Activated CD4-positive, alpha-beta memory T cell treated with anti-CD3 and anti-CD28 coated beads, Interleukin-2, amount 10 ng/mL, durations not matched to agents 7 days and 5 days (primary cell): ENCODE measurements around the gene FYB1. TPM values are rescaled to one million over a fixed set of nuclear protein-coding genes. Genes with fewer than 3 reads are reported as not detected.
"Not testable (repeated sequence)": the region's sequence is repeated elsewhere in the genome, so short reads cannot be mapped to it uniquely, and the experiment has no call there.

Source experiments
- CTCF ChIA-PET: fragments of 350-600 bp; sonication (Branson Sonifier 250); formaldehyde crosslinking; loops from one replicate; lab custom pipeline; 2021; ENCODE audit warnings: antibody characterized with exemption, inconsistent platforms; lab: Charles Lee
- POLR2A ChIA-PET: fragments of 350-600 bp; sonication (Branson Sonifier 250); formaldehyde crosslinking; loops from one replicate; lab custom pipeline; 2021; ENCODE audit warnings: antibody characterized with exemption; lab: Charles Lee
- DNase-seq: peaks from one replicate; pipeline ENCODE4 v3.0.0-alpha.2; 2020
- H3K27ac Mint-ChIP-seq: one replicate; pipeline ENCODE4 v1.8.0; 2021; ENCODE audit warnings: mild to moderate bottlenecking, mixed read lengths
- H3K27me3 Mint-ChIP-seq: one replicate; pipeline ENCODE4 v1.8.0; 2021; ENCODE audit warnings: mixed read lengths
- H3K36me3 Mint-ChIP-seq: one replicate; pipeline ENCODE4 v1.8.0; 2021; ENCODE audit warnings: low read depth, mixed read lengths
- H3K4me1 Mint-ChIP-seq: one replicate; pipeline ENCODE4 v1.8.0; 2021; ENCODE audit warnings: mixed read lengths
- H3K4me3 Mint-ChIP-seq: one replicate; pipeline ENCODE4 v1.8.0; 2021; ENCODE audit warnings: mild to moderate bottlenecking, mixed read lengths
- H3K9me3 Mint-ChIP-seq: one replicate; pipeline ENCODE4 v1.8.0; 2021; ENCODE audit warnings: mixed read lengths
- total RNA-seq, 2 experiments: library from RNA; stranded (reverse); gene quantifications; one replicate each; pipeline ENCODE4 v1.2.3, GENCODE V29; 2021

Gene FYB1
- total RNA-seq, 2 experiments from 2014 or later: 260 to 270 TPM

GRCh38 chr5:39224196-39224761 lies 4.9 kb upstream of the FYB1 start:
- Mint-ChIP-seq H3K27ac (no peak overlapping the region), H3K4me3 (no peak overlapping the region), H3K27me3 (no peaks in the 10 kb centered on the region), H3K36me3 (no peaks in the 10 kb centered on the region), H3K9me3 (no peaks in the 10 kb centered on the region), H3K4me1 (peaks cover 7% of the 10 kb centered on the region)
- ChIA-PET POLR2A (interaction anchor here (0.9 to 1.4 kb wide), 2 partner anchors 8 to 11 kb away, joined by 3 read pairs; no protein-coding TSS in a partner anchor), CTCF (interaction anchor here (0.6 to 1.6 kb wide), 2 partner anchors 12 to 59 kb away, joined by 3 to 8 read pairs; no protein-coding TSS in a partner anchor)
- DNase-seq: no peak

GRCh38 chr5:39223565-39224156 lies 4.3 kb upstream of the FYB1 start:
- Mint-ChIP-seq H3K27ac (no peak overlapping the region), H3K9me3 (no peaks in the 10 kb centered on the region), H3K4me1 (peaks cover 9% of the 10 kb centered on the region), H3K36me3 (no peaks in the 10 kb centered on the region), H3K27me3 (no peaks in the 10 kb centered on the region), H3K4me3 (no peak overlapping the region)
- ChIA-PET CTCF (interaction anchor here (0.8 to 1.6 kb wide), 3 partner anchors 14 to 60 kb away, joined by 3 to 8 read pairs (median 4); no protein-coding TSS in a partner anchor), POLR2A (interaction anchor here (0.6 to 1.4 kb wide), 2 partner anchors 8 to 12 kb away, joined by 3 read pairs; no protein-coding TSS in a partner anchor)
- DNase-seq: no peak

GRCh38 chr5:39221671-39222070 lies 2.3 kb upstream of the FYB1 start:
- not testable (repeated sequence) for H3K4me3 Mint-ChIP-seq, H3K27ac Mint-ChIP-seq, H3K36me3 Mint-ChIP-seq, DNase-seq, H3K27me3 Mint-ChIP-seq, H3K9me3 Mint-ChIP-seq
- peaks cover 27% of the 10 kb centered on the region for H3K4me1 Mint-ChIP-seq
- POLR2A ChIA-PET: interaction anchor here (1.1 to 2.2 kb wide), 4 partner anchors 9 to 52 kb away, joined by 3 to 8 read pairs (median 4); no protein-coding TSS in a partner anchor
- CTCF ChIA-PET: interaction anchor here (0.9 to 2.1 kb wide), 2 partner anchors 9 to 62 kb away, joined by 4 to 10 read pairs; no protein-coding TSS in a partner anchor

GRCh38 chr5:39220280-39221030 lies 1.1 kb upstream of the FYB1 start:
- DNase-seq: no peak
- POLR2A ChIA-PET: interaction anchor here (1.1 to 2.2 kb wide), 5 partner anchors 10 to 53 kb away, joined by 3 to 8 read pairs (median 4); no protein-coding TSS in a partner anchor
- CTCF ChIA-PET: interaction anchor here (2.1 to 5.4 kb wide), 4 partner anchors 9 to 63 kb away, joined by 10 to 97 read pairs (median 64); no protein-coding TSS in a partner anchor
- no peaks in the 10 kb centered on the region for H3K9me3 Mint-ChIP-seq
- no peak overlapping the region for H3K4me3 Mint-ChIP-seq
- peaks cover 30% of the 10 kb centered on the region for H3K4me1 Mint-ChIP-seq
- H3K36me3 Mint-ChIP-seq: no peaks in the 10 kb centered on the region
- no peaks in the 10 kb centered on the region for H3K27me3 Mint-ChIP-seq
- H3K27ac Mint-ChIP-seq: no peak overlapping the region

GRCh38 chr5:39218482-39219402 lies 621 bp downstream of the FYB1 start:
- ChIA-PET POLR2A (interaction anchor here (1.1 to 3.0 kb wide), 17 partner anchors 13 to 390 kb away, joined by 3 to 71 read pairs (median 14); partner anchors contain the start of gene RICTOR), CTCF (interaction anchor here (0.9 to 5.4 kb wide), 39 partner anchors 11 to 765 kb away, joined by 3 to 126 read pairs (median 7); no protein-coding TSS in a partner anchor)
- Mint-ChIP-seq H3K27ac (no peak overlapping the region), H3K9me3 (no peaks in the 10 kb centered on the region), H3K27me3 (no peaks in the 10 kb centered on the region), H3K4me3 (no peak overlapping the region), H3K36me3 (no peaks in the 10 kb centered on the region), H3K4me1 (peaks cover 46% of the 10 kb centered on the region)
- DNase-seq: no peak

GRCh38 chr5:39217365-39218281 lies 1.7 kb downstream of the FYB1 start:
- Mint-ChIP-seq H3K27me3 (no peaks in the 10 kb centered on the region), H3K4me3 (peak overlapping the region; percentile 74), H3K36me3 (no peaks in the 10 kb centered on the region), H3K4me1 (peaks cover 57% of the 10 kb centered on the region), H3K9me3 (no peaks in the 10 kb centered on the region), H3K27ac (peak overlapping the region; percentile 78)
- DNase-seq: peak; percentile 79
- ChIA-PET POLR2A (interaction anchor here (0.8 to 3.0 kb wide), 22 partner anchors 9 to 764 kb away, joined by 3 to 71 read pairs (median 7); partner anchors contain the start of gene RICTOR), CTCF (interaction anchor here (0.9 to 5.4 kb wide), 52 partner anchors 8 to 776 kb away, joined by 3 to 126 read pairs (median 6); no protein-coding TSS in a partner anchor)

GRCh38 chr5:39216631-39217030 lies 2.7 kb downstream of the FYB1 start:
- peaks cover 66% of the 10 kb centered on the region for H3K4me1 Mint-ChIP-seq
- no peaks in the 10 kb centered on the region for H3K9me3 Mint-ChIP-seq

GRCh38 chr5:39215857-39216256 lies 3.5 kb downstream of the FYB1 start:
- H3K4me1 Mint-ChIP-seq: peaks cover 72% of the 10 kb centered on the region
- no peak for DNase-seq
- H3K27ac Mint-ChIP-seq: peak overlapping the region; percentile 75
- no peaks in the 10 kb centered on the region for H3K9me3 Mint-ChIP-seq
- CTCF ChIA-PET: interaction anchor here (1.4 to 5.4 kb wide), 15 partner anchors 7 to 160 kb away, joined by 4 to 126 read pairs (median 22); no protein-coding TSS in a partner anchor
- peak overlapping the region; percentile 16 for H3K4me3 Mint-ChIP-seq
- POLR2A ChIA-PET: interaction anchor here (1.0 to 3.0 kb wide), 11 partner anchors 11 to 143 kb away, joined by 3 to 71 read pairs (median 18); partner anchors contain the start of gene RICTOR
- H3K27me3 Mint-ChIP-seq: no peaks in the 10 kb centered on the region
- no peaks in the 10 kb centered on the region for H3K36me3 Mint-ChIP-seq

More at GRCh38 chr5:39216631-39217030, 2.7 kb downstream of the FYB1 start:
- ChIA-PET CTCF (interaction anchor here (1.0 to 5.4 kb wide), 37 partner anchors 8 to 355 kb away, joined by 3 to 126 read pairs (median 10); no protein-coding TSS in a partner anchor), POLR2A (interaction anchor here (0.6 to 3.0 kb wide), 19 partner anchors 10 to 763 kb away, joined by 3 to 71 read pairs (median 9); partner anchors contain the start of gene RICTOR)
- DNase-seq: no peak
- Mint-ChIP-seq H3K27ac (peak overlapping the region; percentile 78), H3K4me3 (peak overlapping the region; percentile 74), H3K36me3 (no peaks in the 10 kb centered on the region), H3K27me3 (no peaks in the 10 kb centered on the region)

- CTCF ChIA-PET: interaction anchor here (4.5 to 5.2 kb wide), 2 partner anchors 57 to 68 kb away, joined by 74 to 126 read pairs; no protein-coding TSS in a partner anchor
- Mint-ChIP-seq H3K4me3 (peak overlapping the region; percentile 16), H3K27ac (peak overlapping the region; percentile 96), H3K36me3 (no peaks in the 10 kb centered on the region), H3K27me3 (no peaks in the 10 kb centered on the region), H3K9me3 (no peaks in the 10 kb centered on the region), H3K4me1 (peaks cover 80% of the 10 kb centered on the region)
- DNase-seq: peak; percentile 51
- POLR2A ChIA-PET: interaction anchor here (2.9 to 3.0 kb wide), 3 partner anchors 24 to 60 kb away, joined by 16 to 71 read pairs (median 43); no protein-coding TSS in a partner anchor
Observed at GRCh38 chr5:39214912-39215709, 4.3 kb downstream of the FYB1 start.
